SKM-1 (cell line): ENCODE data around the gene NTMT1.
"Not testable (repeated sequence)": the region's sequence is repeated elsewhere in the genome, so short reads cannot be mapped to it uniquely, and the experiment has no call there.

Source experiments
- DNase-seq: peaks from one replicate; lab custom pipeline; 2025; ENCODE audit not compliant: unreplicated experiment; lab: John Stamatoyannopoulos, UW

Gene NTMT1

GRCh38 chr9:129635099-129636065, 9.4 kb downstream of the NTMT1 start:
- no peak for DNase-seq

GRCh38 chr9:129636343-129636742, 10.4 kb downstream of the NTMT1 start:
- not testable (repeated sequence) for DNase-seq

GRCh38 chr9:129637102-129637501, 11.1 kb downstream of the NTMT1 start:
- DNase-seq = no peak

- DNase-seq = no peak
Observed at GRCh38 chr9:129637673-129638439, 11.9 kb downstream of the NTMT1 start.

GRCh38 chr9:129639034-129639630, 13.2 kb downstream of the NTMT1 start:
- no peak for DNase-seq

GRCh38 chr9:129639756-129640085, 13.8 kb downstream of the NTMT1 start:
- DNase-seq = no peak

GRCh38 chr9:129640086-129640870, 14.3 kb downstream of the NTMT1 start:
- no peak for DNase-seq

- no peak for DNase-seq
Observed at GRCh38 chr9:129640871-129641749, 15.1 kb downstream of the NTMT1 start.

GRCh38 chr9:129641750-129642585, 16.0 kb downstream of the NTMT1 start, which contains the start of gene ASB6:
ASB6 (minus strand) TSS chr9:129642151; CDS start chr9:129641999, 152 bp downstream.
- DNase-seq = peak; percentile 90

GRCh38 chr9:129643706-129644105, 17.7 kb downstream of the NTMT1 start:
- no peak for DNase-seq

GRCh38 chr9:129644365-129644764, 18.4 kb downstream of the NTMT1 start:
- DNase-seq = no peak

- no peak for DNase-seq
Observed at GRCh38 chr9:129644902-129645301, 18.9 kb downstream of the NTMT1 start.

GRCh38 chr9:129646252-129646651, 20.3 kb downstream of the NTMT1 start:
- DNase-seq = no peak

GRCh38 chr9:129646654-129647053, 20.7 kb downstream of the NTMT1 start:
- no peak for DNase-seq

GRCh38 chr9:129647635-129648034, 21.7 kb downstream of the NTMT1 start:
- DNase-seq = no peak

- no peak for DNase-seq
Observed at GRCh38 chr9:129648092-129648763, 22.3 kb downstream of the NTMT1 start.

- DNase-seq = no peak
Observed at GRCh38 chr9:129648764-129649115, 22.8 kb downstream of the NTMT1 start.
